ENCODE data around the gene COMTD1.
"Not testable (repeated sequence)": the region's sequence is repeated elsewhere in the genome, so short reads cannot be mapped to it uniquely, and the experiment has no call there.

The COMTD1 gene

DNA sequence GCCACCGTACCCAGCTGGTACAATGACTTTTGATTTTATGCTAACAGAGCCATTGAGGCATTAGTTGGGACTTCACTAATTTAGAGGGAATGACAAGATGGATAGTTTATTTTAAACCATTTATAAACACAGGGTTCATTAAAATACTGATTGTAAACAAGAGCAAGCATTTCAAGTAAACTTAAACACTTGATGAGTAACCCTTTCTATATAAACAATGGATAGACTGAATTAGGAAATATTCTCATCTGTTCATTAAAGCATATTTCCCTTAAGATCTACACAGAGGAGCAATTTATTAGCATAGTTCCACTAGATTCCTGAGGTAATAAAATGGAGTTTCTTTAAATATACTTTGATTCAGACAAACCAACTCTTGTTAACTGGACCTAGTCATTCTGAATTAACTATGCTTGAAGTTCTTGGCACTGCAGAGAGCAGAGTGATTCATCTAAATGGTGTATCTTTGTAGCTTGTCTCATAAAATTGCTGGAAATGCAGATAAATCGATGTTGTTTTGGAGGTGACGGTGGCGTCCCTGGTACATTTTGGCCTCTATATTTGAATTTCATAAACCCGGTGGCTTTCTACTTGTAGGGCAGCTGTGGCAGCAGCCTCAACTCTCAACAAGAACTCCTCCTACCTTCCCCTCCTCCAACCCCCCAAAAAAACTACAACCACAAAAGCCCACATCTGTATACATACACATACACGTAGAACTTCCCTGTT lies 40.6 kb downstream of the COMTD1 start:
- peak; percentile 45 for DNase-seq (ENCODE audit: low spot score)

DNA sequence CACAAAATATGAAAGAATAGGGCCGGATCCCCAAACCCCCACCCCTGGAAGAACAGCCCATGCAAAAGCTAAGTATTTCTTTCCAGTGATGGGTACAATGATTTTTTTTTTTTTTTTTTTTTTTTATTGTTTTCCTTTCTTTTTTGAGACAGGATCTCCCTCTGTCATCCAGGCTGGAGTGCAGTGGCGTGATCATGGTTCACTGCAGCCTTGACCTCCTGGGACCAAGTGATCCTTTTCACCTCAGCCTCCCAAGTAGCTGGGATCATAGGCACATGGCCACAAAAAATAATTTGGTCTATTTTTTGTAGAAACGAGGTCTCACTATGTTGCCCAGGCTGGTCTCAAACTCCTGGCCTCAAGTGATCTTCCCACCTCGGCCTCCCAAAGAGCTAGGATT lies 41.1 kb downstream of the COMTD1 start:
- DNase-seq (ENCODE audit: low spot score), result not testable (repeated sequence)

DNA sequence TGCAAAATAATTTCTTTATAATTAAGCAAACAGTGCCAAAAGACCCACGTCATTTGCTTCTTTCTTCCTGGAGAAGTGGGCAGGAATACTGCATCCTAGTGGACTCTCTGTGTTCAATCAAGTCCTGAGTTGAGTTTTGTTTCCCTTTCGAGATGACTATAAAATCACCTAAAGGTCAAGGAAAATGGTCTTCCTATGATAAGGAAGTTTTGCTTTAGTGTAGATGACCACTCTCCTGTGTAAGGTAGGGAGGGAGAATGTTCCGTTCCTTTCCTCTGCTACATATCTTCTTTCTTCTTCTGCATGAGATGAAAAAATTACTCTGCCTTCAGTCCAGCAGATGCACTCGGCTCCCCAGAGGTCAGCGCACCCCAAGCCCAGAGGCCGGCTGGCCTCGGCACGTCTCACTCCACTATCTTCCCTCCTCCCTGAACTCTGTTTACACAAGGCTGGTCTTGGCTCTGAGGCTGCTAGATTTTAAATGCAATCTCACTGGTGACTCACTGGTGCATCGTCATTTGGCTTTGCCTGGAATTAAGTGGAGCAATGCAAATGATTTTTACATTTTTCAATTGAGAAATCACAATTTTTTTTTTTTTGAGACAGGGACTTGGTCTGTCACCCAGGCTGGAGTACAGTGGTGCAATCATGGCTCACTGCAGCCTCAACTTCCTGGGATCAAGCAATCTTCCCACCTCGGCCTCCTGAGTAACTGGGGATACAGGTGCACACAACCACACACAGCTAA lies 43.8 kb downstream of the COMTD1 start:
- peak; percentile 77 for DNase-seq (ENCODE audit: low spot score)

DNA sequence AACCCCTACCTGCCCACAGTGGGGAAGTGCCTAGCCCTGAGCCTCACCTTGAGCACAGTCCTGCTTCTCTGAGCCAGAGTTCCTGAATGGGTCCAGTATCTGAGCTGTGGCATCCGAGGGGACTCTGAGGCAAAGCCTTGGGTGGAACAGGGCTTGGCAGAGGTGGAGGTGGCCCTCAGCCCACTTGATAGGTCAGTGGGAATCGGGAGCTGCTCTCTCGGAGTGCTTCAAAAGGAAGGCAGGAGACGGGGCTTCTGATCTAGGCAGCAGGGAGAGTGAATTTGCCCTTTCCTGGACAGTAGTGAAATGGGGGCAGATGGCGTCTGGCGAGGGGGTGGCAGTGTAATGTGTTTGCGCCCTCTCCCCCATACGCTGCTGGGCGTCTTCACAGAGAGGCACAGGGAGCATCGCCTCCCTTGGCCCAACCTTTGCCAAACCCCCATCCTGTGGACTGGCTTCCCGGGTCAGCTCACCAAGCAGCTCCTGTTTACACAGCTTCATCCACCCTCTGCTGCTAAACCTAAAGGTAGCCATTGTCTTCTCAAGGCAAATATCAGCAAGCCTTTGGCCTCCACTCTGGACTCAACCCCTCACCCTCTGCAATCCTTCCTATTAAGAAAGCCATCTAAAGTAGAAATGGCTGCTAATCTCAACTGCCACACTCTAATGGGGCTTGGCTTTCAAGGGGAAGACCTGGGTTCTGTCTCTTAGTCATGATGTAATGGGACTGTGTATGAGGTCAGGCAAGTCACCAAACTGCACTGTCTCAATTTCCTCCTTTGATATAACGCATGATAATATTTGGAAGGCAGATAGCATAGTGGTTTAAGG lies 46.3 kb downstream of the COMTD1 start:
- no peak for DNase-seq (ENCODE audit: low spot score)

DNA sequence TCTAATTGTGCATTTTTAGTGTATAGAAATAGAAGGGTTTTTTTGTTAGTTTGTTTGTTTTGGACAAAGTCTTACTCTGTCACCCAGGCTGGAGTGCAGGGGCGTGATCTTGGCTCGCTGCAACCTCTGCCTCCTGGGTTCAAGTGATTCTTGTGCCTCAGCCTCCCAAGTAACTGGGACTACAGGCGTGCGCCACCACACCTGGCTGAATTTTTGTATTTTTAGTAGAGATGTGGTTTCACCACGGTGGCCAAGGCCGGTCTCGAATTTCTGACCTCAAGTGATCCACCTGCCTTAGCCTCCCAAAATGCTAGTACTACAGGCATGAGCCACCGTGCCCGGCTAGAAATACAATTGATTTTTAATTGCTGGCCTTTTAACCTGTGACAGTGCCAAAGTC lies 47.2 kb downstream of the COMTD1 start:
- not testable (repeated sequence) for DNase-seq (ENCODE audit: low spot score)

DNA sequence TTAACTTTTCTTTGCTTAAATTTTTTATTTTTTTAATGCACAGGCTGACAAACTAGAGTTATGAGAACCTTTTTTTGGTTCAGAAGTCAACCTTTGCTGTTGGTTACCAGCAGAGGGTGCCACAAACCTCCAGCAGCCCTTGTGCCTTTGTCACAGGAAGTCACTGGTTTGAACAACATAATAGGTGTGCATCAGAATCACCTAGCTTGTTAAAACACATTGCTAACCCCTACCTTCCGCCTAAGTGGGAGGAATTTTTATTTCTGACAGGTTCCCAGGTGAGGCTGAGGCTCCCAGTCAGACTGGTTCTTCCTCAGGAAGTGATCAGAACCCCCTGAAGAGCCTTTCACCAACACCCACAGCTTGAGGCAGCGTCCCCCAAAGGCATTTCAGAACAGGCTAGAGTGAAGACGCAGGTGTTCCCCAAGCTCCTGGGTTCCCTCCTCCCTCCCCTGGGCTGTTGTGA lies 47.8 kb downstream of the COMTD1 start:
- DNase-seq (ENCODE audit: low spot score), result peak; percentile 57

DNA sequence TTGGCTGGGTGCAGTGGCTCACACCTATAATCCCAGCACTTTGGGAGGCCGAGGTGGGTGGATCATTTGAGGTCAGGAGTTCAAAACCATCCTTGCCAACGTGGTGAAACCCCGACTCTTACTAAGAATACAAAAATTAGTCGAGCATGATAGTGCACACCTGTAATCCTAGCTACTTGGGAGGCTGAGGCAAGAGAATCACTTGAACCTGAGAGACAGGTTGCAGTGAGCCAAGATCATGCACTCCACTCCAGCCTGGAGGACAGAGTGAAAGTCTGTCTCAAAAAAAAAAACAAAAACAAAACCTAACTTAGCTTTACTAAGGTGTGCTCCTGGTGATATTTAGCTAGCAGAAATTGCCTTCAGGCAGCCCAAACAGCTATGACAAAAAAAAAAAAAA lies 49.4 kb downstream of the COMTD1 start:
- DNase-seq (ENCODE audit: low spot score), result no peak

All from AG08396 (cell line).